ENCODE data around the gene OR1I1.

The OR1I1 gene

DNA sequence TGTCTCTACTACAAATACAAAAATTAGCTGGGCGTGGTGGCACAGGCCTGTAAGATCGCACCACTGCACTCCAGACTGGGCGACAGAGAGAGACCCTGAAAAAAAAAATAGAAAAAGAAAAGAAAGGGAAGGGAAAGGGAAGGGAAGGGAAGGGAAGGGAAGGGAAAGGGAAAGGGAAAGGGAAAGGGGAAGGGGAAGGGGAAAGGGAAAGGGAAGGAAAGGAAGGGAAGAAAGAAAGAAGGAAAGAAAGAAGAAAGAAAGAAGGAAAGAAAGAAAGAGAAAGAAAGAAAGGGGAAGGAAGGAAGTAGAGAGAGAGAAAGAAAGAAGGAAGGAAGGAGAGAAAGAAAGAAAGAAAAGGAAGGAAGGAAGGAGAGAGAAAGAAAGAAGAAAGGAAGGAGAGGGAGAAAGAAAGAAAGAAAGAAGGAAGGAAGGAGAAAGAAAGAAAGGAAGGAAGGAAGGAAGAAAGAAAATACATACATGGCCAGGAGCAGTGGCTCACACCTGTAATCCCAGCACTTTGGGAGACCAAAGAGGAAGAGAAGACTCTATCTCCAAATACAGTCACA lies 17.1 kb downstream of the OR1I1 start:
- DNase-seq, result no peak

DNA sequence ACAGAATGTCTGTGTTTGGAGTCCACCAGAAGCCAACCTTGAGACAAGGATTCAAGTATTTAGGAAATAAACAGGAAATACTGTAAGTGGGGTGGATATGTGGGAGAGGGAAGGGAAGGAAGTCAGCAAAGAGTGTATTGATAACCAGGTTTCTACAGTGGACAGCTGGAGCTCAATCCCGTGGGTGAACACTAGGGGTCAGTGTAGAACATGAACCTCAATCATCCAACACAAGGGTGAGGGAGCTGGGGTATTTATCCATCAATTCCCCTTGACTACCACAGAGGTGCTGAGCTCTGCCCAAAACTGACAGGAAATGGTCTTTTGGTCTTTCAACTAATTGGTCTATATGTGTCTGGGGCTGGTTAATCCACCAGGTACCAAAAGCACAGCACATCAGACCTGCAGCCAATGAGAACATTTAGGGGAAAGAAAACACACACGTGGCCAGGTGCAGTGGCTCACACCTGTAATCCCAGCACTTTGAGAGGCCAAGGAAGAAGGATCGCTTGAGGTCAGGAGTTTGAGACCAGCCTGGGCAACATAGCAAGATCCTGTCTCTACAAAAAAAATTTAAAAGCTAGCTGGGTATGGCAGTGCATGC lies 19.6 kb downstream of the OR1I1 start:
- no peak for DNase-seq

DNA sequence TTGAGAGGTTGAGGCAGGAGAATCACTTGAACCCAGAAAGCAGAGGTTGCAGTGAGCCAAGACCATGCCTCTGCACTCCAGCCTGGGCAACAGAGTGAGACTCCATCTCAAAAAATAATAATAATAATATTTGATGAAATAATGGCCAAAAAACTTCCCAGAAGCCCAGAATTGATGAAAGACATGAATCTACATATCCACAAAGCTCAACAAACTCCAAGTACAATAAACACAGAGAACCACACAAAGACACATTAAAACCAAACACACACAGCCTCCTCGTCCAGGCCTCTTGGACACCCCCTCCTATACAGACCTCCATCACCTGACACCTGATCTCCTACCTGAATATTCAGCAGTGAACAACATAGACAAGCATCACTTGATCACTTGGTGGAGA lies 22.0 kb downstream of the OR1I1 start:
- DNase-seq, result no peak

DNA sequence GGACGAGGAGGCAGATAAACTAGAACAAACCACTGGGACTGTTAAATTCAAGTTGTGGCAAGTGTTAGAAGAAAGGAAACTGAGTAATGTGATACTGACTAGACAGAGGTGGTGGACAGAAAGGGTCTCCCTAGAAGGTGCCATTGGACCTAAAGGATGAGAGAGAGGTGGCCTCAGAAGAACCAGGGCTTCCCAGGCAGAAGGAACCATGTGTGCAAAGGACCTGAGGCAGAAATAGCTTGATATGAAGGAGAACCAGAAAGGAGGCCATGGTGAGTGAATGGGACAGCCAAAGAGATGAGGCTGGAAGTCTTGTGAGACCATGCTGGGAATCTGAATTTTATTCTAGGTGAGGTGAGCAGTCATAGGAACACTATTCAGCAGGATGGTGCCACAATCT lies 22.4 kb downstream of the OR1I1 start:
- no peak for DNase-seq

DNA sequence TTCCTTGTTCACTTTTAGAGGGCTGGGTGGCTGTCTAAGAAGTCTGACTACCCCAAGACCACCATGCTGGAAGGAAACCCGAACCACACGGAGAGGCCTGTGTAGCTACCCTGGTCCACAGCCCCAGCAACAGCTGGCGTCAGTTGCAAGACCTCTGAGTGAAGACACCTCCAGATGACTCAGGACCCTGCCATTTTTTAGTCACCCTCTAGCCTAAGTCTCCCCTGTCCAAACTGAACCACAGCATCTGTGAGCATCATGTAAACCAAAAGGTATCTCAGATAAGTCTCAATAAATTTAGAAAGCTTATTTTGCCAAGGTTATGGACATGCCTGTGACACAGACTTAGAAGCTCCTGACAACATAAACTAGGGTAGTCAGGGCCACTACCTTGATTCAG lies 23.0 kb downstream of the OR1I1 start:
- DNase-seq, result no peak

DNA sequence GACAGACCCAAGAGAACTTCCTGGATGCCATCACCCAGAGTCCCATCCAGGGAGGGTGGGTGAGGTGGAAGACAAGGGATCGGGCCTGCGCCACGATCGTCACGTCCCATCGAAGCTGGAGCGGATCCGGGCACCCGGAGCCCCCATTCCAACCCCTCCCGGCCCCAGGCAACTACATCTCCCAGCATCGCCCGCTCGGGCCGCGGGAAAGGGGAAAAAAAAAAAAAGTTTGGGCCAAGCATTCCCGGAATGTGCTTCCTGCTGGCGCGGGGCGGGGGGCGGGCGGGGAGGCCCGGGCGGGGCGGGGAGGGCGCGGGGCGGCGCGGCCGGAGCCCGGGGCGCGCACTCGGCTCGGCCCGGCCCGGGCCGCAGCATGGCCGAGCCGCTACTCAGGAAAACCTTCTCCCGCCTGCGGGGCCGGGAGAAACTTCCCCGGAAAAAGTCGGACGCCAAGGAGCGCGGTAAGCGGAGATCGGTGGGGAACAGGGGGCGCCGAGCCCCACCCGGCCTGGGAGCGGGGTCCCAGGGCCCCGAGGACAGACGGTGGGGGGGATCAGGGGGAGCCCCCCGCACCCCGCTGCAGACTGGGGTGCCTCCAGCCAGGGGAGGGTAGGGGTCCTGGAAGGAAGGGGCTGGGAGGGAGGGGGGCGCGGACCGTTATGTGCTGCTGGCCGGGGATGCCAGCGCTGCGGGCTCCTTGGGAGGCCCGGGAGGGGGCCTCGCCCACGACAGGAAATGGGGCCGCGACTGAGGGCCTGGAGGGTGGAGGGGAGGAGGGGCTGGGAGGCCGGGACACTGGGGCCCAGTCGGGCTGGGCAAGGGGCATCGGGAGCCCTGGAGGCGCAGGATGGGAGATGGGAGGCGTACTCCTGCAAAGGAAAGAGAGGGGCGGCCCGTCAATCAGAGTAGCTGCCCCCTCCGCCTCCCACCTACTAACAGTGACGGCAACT lies 25.3 kb downstream of the OR1I1 start, which contains the start of gene SYDE1:
SYDE1 (plus strand) TSS at position 341 of the 950 bp plus-strand sequence; CDS start at position 374, 33 bp downstream.
- DNase-seq, result no peak

DNA sequence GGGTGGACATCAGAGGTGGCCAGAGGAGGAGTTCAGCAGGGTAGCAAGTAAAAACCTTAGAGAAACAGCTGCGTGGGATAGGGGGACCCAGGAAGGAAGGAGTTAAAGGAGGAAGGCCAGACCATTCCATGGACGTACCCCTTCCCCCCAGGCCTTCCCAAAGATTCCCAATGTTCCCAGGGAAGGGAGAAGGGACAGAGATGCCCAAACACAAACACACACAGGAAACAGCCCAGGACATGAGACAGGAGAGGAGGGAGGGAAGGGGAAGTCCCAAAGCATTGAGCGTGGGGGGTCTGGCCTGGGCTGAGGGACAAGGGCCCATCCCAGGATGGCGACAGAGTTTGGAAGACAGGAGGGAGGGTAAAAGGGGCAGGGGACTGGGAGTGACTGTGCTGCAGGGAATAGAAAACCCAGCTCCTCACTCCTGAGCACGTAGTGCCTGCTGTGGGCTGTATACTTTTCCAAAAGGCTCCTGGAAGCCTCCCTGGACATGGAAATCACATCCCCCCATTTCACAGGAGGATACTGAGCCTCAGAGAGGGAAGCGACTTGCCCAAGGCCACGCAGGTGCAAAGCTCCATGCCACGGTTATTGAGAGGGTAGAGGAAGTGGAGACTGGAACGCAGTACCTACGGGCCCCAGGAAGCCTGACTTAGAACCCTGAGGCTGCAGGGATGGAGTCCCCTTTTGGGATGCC lies 26.3 kb downstream of the OR1I1 start:
- no peak for DNase-seq

DNA sequence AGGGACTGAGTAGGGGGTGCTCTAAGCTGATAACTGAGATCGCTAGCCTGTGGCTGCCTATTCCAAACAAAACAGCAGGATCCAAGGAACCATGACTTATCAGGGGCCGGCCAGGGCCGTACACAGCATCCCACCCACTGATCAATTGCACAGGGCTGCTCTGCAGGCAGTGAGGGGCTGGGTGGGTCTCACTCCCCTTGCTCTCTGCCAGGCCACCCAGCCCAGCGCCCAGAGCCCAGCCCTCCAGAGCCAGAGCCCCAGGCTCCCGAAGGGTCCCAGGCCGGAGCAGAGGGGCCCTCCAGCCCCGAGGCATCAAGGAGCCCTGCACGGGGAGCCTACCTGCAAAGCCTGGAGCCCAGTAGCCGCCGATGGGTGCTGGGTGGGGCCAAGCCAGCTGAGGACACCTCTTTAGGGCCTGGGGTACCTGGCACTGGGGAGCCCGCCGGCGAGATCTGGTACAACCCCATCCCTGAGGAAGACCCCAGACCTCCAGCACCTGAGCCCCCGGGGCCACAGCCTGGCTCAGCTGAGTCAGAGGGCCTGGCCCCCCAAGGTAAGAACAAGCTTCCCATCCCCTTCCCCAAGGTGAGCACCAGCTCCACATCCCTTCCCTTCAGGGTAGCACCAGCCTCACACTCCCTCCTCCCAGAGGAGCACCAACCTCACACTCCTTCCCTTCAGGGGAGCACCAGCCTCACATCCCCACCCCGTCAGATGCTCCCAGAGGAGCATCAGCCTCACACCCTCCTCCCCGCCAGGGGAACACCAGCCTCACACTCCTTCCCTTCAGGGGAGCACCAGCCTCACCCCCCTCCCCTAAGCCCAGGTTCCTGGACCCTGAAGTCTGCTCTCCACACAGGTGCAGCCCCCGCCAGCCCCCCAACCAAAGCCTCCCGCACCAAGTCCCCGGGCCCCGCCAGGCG lies 27.1 kb downstream of the OR1I1 start:
- DNase-seq, result no peak

DNA sequence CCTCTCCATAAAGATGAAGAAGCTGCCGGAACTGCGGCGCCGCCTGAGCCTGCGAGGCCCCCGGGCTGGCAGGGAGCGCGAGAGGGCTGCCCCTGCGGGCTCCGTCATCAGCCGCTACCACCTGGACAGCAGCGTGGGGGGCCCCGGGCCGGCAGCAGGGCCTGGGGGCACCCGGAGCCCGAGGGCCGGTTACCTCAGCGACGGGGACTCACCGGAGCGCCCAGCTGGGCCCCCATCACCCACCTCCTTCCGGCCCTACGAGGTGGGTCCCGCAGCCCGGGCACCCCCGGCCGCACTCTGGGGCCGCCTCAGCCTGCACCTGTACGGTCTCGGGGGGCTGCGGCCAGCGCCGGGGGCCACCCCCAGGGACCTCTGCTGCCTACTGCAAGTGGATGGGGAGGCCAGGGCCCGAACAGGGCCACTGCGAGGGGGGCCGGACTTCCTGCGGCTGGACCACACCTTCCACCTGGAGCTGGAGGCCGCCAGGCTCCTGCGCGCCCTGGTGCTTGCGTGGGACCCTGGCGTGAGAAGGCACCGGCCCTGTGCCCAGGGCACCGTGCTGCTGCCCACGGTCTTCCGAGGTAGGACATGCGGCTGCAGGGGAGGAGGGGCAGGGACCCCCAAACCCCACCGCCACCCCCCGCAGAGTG lies 27.9 kb downstream of the OR1I1 start:
- DNase-seq, result no peak

DNA sequence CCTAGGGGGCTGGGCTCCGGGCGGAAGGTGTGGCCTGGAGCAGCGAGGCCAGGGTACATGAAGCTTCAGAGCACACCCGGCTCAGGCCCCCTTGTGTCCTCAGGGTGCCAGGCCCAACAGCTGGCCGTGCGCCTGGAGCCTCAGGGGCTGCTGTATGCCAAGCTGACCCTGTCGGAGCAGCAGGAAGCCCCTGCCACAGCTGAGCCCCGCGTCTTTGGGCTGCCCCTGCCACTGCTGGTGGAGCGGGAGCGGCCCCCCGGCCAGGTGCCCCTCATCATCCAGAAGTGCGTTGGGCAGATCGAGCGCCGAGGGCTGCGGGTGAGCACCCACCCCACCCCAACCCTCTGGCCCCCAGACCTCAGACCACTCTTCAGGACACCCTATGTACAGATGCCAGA lies 28.4 kb downstream of the OR1I1 start:
- DNase-seq, result no peak

DNA sequence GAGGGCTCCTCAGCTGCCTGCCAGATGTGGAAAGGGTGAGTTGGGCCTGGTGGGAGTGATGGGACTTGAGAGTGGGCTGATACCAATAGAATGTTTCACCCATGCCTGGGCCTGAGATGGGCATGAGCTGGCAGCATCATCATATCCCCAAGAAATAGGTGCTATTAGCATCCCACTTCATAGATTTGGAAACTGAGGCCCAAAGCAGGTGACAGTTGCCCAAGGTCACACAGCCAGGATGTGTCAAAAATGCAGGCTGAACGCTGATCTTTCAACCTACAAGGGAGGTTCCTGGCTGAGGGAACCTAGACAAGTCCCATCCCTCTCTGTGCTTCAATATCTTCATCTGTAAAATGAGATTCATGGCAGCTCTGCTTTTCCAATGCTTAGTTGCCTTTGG lies 29.7 kb downstream of the OR1I1 start:
- no peak for DNase-seq

DNA sequence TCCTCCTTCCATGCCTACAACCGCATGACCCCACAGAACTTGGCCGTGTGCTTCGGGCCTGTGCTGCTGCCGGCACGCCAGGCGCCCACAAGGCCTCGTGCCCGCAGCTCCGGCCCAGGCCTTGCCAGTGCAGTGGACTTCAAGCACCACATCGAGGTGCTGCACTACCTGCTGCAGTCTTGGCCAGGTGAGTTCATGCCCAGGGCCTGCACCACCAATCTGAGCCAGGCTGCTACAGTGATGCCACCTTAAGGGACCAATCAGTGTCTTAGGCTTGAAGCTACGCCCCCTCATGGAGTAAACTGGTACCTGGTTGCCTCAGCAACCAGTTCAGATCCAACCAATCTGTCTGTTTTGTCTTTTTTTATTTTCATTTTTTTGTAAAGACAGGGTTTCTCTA lies 30.4 kb downstream of the OR1I1 start:
- DNase-seq, result no peak

DNA sequence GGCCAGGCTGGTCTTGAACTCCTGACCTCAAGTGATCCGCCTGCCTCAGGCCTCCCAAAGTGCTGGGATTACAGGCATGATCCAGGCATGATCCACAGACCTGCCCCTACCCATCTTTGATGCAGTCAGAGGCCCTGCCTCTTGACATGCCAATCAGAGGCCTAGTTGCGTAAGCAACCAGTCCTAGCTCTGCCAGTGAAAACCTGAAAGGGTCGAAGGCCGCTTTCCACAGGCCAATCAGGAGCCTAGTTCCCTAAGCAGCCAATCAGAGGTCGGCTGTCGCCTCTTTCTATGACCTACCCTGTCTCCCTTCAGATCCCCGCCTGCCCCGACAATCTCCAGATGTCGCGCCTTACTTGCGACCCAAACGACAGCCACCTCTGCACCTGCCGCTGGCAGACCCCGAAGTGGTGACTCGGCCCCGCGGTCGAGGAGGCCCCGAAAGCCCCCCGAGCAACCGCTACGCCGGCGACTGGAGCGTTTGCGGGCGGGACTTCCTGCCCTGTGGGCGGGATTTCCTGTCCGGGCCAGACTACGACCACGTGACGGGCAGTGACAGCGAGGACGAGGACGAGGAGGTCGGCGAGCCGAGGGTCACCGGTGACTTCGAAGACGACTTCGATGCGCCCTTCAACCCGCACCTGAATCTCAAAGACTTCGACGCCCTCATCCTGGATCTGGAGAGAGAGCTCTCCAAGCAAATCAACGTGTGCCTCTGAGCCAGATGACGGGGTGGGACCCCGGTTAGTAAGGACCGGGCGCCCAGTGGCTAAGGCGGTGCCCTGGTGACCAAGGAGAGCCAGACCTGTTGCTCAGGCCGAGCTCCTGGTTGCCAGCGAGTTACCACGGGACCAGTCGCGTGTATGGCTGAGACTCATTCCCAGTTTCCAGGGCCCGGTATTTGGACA lies 31.5 kb downstream of the OR1I1 start:
- no peak for DNase-seq

DNA sequence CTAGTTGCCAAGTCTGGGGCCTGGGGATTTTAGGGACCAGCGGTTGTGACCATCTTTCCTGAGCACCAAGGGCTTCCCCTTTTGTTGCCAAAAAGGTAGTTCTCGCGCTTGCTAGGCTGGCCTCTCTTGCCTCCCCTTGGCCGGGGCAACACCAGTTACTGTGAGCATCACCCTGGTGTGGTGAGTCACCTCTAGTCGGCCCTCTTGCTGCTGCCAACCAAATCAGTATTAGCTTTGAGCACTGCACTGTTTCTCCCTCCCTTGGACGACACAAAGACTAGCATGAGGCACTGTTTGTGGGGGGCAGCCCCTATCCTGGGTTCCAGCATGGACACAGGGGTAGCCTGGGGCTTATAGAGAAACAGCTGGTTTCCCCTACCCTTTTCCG lies 32.1 kb downstream of the OR1I1 start:
- DNase-seq, result no peak

DNA sequence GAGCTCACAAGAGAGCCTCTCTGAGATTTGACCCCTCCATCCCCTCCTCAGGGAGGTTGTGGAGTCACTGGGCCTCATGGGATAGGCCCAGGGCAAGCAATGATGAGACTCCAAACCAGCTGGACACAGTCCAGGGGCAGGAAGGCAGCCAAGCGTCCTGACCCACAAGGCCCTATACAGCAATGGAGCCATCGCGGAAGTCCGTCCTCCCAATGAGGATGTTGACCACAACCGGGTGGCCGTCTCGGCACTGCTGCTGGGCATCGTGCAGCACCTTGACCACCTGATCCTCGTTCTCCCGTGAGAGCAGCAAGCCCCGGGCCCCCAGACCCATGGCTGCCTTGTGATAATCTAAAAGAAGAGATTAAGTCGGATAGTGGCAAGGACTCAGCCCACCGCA lies 33.1 kb downstream of the OR1I1 start:
- DNase-seq, result no peak

DNA sequence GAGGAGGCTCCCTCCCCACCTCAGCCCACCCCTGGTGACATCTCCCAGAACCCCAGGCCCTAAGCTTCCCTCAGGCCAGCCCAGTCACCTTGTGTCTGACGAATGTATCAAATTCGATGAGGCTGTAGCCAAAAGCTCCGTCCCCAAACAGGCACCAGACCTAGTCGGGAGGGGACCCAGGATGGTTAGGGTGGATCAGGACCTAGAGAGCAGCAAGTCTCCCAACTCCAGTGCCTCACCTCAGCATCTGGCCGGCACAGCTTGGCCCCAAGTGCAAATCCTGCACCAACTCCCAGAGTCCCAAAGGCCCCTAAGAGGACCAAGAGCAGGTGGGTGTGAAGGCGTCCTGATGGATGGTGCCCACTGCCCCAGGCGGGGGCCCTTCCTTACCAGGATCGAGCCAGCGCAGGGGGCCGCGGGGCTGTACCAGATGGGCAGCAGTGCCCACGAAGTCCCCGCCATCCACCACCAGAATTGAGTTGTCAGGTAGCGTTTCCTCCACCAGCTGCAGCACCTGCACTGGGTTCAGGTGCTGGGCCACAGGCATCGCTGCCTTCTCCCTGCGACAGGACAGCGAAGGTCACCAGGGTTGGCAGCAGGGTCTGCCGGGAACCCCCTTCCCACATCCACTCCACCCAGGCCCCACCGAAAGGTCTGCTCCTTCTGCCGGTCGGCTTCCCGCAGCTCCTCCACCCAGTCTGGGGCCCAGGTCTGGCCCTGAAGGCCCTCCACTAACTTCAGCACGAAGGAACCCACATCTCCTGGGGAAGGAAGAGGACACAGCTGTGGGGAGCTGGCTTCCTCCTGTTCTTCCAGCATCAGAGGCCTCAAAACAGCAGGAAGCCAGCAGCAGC lies 34.0 kb downstream of the OR1I1 start:
- no peak for DNase-seq

DNA sequence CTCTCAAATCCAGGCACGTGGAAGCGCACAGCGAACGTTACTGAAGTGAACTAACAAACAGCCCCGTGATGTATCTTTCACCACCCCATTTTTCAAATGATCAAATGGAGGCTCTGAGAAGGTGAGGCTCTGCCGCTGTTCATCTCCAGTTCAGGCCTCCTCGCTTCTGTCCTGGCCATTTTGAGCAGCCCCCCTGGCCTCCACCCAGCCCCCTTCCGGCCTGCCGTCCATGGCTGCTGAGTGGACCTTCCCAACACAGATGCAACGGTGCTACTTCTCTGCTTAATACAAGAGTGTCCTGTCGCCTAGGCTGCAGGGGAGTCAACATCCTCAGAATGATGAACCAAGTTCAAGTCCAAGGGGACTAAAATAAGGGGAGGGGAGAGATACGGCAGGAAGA lies 34.8 kb downstream of the OR1I1 start:
- no peak for DNase-seq

DNA sequence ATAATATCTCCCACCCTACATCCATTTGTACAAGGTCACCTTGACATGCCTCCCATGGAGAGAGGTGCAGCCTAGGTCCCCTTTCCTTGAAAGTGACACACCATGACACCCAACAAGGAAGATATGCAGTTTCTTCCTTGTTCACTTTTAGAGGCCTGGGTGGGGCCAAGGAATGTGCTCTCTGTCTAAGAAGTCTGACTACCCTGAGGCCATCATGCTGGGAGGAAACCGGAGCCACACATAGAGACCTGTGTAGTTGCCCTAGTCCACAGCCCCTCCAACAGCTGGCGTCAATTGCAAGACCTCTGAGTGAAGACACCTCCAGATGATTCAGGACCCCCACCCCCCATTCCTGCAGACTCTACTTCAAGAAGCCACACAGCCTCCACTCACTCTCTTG lies 36.2 kb downstream of the OR1I1 start:
- DNase-seq, result no peak

DNA sequence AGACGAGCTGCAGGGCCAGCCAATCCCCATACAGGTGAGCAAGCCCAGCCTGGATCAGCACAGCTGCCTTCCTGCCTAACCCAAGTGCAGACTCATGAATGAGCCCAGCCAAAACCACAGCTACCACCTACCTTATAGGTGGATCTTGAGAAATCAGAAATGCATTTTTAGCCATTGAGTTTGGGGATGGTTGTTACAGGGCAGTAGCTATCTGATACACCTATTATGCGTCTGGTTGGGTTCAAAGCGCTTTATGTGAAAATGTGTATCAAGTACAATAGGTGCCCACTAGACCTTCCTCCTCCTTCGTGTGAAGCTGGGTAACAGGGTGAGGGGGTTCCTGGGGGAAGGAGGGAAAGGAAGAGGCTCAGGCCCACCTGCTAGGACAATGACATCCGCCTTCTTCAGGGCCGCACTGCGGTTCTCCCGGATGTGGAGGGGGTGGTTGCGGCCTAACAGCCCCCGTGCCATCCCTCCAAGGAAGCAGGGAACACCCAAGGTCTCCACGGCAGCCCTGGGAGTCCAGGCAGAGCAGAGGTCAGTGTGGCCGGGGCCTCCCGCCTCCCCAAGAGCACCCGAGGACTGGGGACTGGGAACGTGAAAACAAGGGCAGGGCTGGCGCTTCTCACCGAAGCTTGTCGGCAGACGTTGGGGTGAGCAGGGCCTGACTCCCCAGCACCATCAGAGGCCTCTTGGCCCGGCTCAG lies 36.9 kb downstream of the OR1I1 start:
- DNase-seq, result no peak
